KOPT-K1 (cell line): Measurements from ENCODE around the gene FRAS1.

ENCODE experiments used
- H3K27ac ChIP-seq: fragments of 200-600 bp; sonication (generic); 2 replicates; pipeline ENCODE4 v1.5.1; 2016; ENCODE audit warnings: antibody characterized with exemption, mild to moderate bottlenecking, low read depth, low read length; ENCODE audit not compliant: poor library complexity, severe bottlenecking
- H3K36me3 ChIP-seq: fragments of 200-600 bp; sonication (generic); 2 replicates; pipeline ENCODE4 v1.5.1; 2017; ENCODE audit warnings: antibody characterized with exemption, mild to moderate bottlenecking, low read length, moderate library complexity; ENCODE audit not compliant: insufficient read depth
- H3K9me3 ChIP-seq: fragments of 200-600 bp; sonication (generic); 2 replicates; pipeline ENCODE4 v1.5.1; 2017; ENCODE audit warnings: antibody characterized with exemption, low read length, mild to moderate bottlenecking; ENCODE audit not compliant: insufficient read depth, poor library complexity, severe bottlenecking

Gene FRAS1

GRCh38 chr4:78337244-78338020 is 280.3 kb downstream of the FRAS1 start:
- Histone ChIP-seq H3K9me3 (no peaks in the 10 kb centered on the region), H3K36me3 (no peaks in the 10 kb centered on the region), H3K27ac (no peak overlapping the region)

- H3K27ac ChIP-seq = no peak overlapping the region
- no peaks in the 10 kb centered on the region for H3K36me3 ChIP-seq
- no peaks in the 10 kb centered on the region for H3K9me3 ChIP-seq
Observed at GRCh38 chr4:78342125-78342524, 285.0 kb downstream of the FRAS1 start.

- Histone ChIP-seq H3K9me3 (no peaks in the 10 kb centered on the region), H3K27ac (no peak overlapping the region)
Observed at GRCh38 chr4:78343682-78344081, 286.6 kb downstream of the FRAS1 start.

GRCh38 chr4:78345237-78345636 is 288.1 kb downstream of the FRAS1 start:
- H3K27ac ChIP-seq = no peak overlapping the region
- no peaks in the 10 kb centered on the region for H3K36me3 ChIP-seq
- H3K9me3 ChIP-seq = no peaks in the 10 kb centered on the region

More at GRCh38 chr4:78343682-78344081, 286.6 kb downstream of the FRAS1 start:
- H3K36me3 ChIP-seq = no peaks in the 10 kb centered on the region

GRCh38 chr4:78346222-78346621 is 289.1 kb downstream of the FRAS1 start:
- Histone ChIP-seq H3K36me3 (no peaks in the 10 kb centered on the region), H3K27ac (no peak overlapping the region), H3K9me3 (no peaks in the 10 kb centered on the region)

GRCh38 chr4:78347527-78347926 is 290.4 kb downstream of the FRAS1 start:
- Histone ChIP-seq H3K9me3 (no peaks in the 10 kb centered on the region), H3K27ac (no peak overlapping the region), H3K36me3 (no peaks in the 10 kb centered on the region)

GRCh38 chr4:78353921-78354320 is 296.8 kb downstream of the FRAS1 start:
- no peaks in the 10 kb centered on the region for H3K9me3 ChIP-seq
- no peaks in the 10 kb centered on the region for H3K36me3 ChIP-seq
- H3K27ac ChIP-seq = no peak overlapping the region

GRCh38 chr4:78354782-78355181 is 297.7 kb downstream of the FRAS1 start:
- Histone ChIP-seq H3K36me3 (no peaks in the 10 kb centered on the region), H3K9me3 (no peaks in the 10 kb centered on the region), H3K27ac (no peak overlapping the region)

GRCh38 chr4:78355306-78355705 is 298.2 kb downstream of the FRAS1 start:
- H3K9me3 ChIP-seq = no peaks in the 10 kb centered on the region
- H3K36me3 ChIP-seq = no peaks in the 10 kb centered on the region

GRCh38 chr4:78356251-78356786 is 299.2 kb downstream of the FRAS1 start:
- H3K27ac ChIP-seq = no peak overlapping the region
- no peaks in the 10 kb centered on the region for H3K36me3 ChIP-seq
- no peaks in the 10 kb centered on the region for H3K9me3 ChIP-seq

More at GRCh38 chr4:78355306-78355705, 298.2 kb downstream of the FRAS1 start:
- H3K27ac ChIP-seq = no peak overlapping the region

- H3K36me3 ChIP-seq = no peaks in the 10 kb centered on the region
- H3K9me3 ChIP-seq = no peaks in the 10 kb centered on the region
- H3K27ac ChIP-seq = no peak overlapping the region
Observed at GRCh38 chr4:78357122-78357521, 300.0 kb downstream of the FRAS1 start.

GRCh38 chr4:78360466-78360865 is 303.3 kb downstream of the FRAS1 start:
- no peak overlapping the region for H3K27ac ChIP-seq
- H3K36me3 ChIP-seq = no peaks in the 10 kb centered on the region
- no peaks in the 10 kb centered on the region for H3K9me3 ChIP-seq

GRCh38 chr4:78361621-78362120 is 304.5 kb downstream of the FRAS1 start:
- H3K36me3 ChIP-seq = no peaks in the 10 kb centered on the region
- no peaks in the 10 kb centered on the region for H3K9me3 ChIP-seq
- H3K27ac ChIP-seq = no peak overlapping the region

GRCh38 chr4:78362310-78362709 is 305.2 kb downstream of the FRAS1 start:
- H3K27ac ChIP-seq = no peak overlapping the region
- no peaks in the 10 kb centered on the region for H3K36me3 ChIP-seq
- H3K9me3 ChIP-seq = no peaks in the 10 kb centered on the region

- Histone ChIP-seq H3K9me3 (no peaks in the 10 kb centered on the region), H3K36me3 (no peaks in the 10 kb centered on the region), H3K27ac (no peak overlapping the region)
Observed at GRCh38 chr4:78363031-78363570, 306.0 kb downstream of the FRAS1 start.
